Measurements from ENCODE around the gene PGAM2.

PGAM2 gene

DNA sequence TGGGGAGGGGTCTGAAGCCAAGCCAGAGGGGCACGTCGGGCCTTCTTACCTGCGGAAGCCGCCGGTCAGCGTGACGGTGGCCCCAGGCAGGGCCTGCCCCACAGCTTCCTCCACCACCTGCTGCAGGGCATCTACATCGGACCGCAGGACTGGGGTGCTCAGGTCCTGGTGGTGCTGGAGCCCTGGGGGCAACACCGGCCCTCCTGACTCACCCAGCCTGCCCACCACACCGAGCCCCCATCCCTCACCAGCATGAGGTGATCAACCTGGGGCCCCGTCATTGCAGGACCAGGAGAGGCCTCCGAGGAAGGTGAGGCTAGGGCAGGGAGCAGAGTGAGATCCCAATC is 9.0 kb upstream of the PGAM2 start:
- no peak for TF ChIP-seq POLR2AphosphoS5 (IDR thresholded peaks at IDR 0.05; ENCODE audit: low read depth, low read length)

DNA sequence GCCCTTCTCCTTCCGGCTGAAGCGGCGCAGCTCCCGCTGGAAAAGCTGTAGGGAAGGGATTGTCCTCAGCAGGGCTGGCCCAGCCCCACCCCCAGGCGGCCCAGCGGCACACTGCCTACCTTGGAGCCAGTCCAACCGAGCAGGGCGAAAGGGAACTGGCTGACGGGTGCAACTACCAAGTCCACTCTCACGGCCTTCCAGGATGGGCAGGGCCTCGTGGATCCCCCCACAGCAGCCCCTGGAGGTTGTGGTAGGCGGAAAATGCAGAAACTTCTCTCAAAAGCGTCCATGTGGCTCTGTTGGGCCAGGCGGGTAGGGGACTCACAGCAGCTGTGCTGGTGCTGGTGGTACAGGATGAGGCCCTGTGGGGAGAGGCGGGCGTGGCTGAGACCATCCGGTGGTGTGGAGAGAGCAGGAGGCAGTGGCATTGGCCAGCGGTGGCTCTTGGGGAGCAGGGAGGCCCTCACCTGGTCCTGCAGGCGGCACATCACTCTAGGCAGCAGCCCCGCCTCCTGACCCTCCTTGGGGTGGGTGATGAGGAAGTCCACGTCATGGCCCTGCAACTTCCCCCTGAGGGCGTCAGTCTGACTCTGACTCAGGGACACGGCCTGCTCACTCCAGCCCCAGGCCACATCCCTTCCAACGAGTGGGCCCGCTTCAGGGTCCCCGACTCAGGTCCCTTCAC is 8.4 kb upstream of the PGAM2 start:
- TF ChIP-seq TAF1 (IDR thresholded peaks at IDR 0.05; ENCODE audit: borderline replicate concordance, insufficient read depth, low read length) (no peak), POLR2AphosphoS5 (IDR thresholded peaks at IDR 0.05; ENCODE audit: low read depth, low read length) (no peak), SIN3A (IDR thresholded peaks at IDR 0.05; ENCODE audit: borderline replicate concordance, insufficient read depth, low read length) (no peak), FOXP2 (optimal IDR thresholded peaks at IDR 0.05; ENCODE audit: borderline replicate concordance, extremely low read depth, extremely low read length, insufficient read depth) (no peak)
- TF ChIP-seq, protein P1, sequence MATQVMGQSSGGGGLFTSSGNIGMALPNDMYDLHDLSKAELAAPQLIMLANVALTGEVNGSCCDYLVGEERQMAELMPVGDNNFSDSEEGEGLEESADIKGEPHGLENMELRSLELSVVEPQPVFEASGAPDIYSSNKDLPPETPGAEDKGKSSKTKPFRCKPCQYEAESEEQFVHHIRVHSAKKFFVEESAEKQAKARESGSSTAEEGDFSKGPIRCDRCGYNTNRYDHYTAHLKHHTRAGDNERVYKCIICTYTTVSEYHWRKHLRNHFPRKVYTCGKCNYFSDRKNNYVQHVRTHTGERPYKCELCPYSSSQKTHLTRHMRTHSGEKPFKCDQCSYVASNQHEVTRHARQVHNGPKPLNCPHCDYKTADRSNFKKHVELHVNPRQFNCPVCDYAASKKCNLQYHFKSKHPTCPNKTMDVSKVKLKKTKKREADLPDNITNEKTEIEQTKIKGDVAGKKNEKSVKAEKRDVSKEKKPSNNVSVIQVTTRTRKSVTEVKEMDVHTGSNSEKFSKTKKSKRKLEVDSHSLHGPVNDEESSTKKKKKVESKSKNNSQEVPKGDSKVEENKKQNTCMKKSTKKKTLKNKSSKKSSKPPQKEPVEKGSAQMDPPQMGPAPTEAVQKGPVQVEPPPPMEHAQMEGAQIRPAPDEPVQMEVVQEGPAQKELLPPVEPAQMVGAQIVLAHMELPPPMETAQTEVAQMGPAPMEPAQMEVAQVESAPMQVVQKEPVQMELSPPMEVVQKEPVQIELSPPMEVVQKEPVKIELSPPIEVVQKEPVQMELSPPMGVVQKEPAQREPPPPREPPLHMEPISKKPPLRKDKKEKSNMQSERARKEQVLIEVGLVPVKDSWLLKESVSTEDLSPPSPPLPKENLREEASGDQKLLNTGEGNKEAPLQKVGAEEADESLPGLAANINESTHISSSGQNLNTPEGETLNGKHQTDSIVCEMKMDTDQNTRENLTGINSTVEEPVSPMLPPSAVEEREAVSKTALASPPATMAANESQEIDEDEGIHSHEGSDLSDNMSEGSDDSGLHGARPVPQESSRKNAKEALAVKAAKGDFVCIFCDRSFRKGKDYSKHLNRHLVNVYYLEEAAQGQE (IDR thresholded peaks at IDR 0.05; ENCODE audit: insufficient read depth in 1 of 2, low read depth in 2 of 2, low read length in 2 of 2) = no peak

DNA sequence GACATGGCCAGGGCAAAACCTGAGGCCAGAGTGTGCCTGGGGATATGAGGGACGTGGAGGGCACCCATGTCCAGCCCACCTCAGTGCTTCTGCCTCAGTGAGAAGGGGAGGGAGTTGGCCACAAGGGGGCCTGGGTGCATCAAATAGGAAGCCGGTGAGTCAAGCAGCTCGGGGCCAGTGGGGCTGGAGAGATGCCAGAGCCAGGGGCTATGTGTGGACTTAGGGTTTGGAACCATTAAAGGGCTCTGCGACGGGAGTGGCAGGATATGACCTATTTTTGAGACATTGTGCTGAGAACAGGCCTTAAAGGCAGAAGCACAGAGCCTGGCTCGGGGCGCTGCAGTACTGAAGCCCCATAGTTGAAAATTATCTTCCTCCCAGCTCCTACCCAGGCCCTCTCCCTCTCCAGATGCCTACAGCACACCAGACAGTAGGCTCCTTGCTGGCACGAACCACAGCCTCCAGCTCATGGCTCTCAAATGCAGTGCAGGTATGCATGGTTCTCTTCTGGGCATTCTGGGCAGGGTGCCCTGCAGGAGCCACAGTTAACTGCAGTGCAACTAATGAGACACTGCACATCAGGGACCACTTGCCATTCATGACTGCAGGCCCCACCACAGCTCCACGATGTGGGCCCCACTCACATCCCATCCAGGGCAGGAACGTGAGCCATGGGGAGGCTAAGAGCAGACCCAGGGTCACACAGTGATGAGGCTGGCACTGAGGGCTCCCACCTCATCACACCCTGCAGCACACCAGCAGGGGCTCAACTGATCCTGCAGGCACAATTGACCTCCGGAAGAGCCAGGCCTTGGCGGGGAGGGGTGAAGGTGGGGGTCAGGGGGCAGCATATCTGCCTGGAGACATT is 7.2 kb upstream of the PGAM2 start:
- TF ChIP-seq, protein P1 (IDR thresholded peaks at IDR 0.05; ENCODE audit: insufficient read depth in 1 of 2, low read depth in 2 of 2, low read length in 2 of 2) = no peak
- TF ChIP-seq FOXP2 (optimal IDR thresholded peaks at IDR 0.05; ENCODE audit: borderline replicate concordance, extremely low read depth, extremely low read length, insufficient read depth) = peak; percentile 41
- no peak for TF ChIP-seq SIN3A (IDR thresholded peaks at IDR 0.05; ENCODE audit: borderline replicate concordance, insufficient read depth, low read length)
- TF ChIP-seq TAF1 (IDR thresholded peaks at IDR 0.05; ENCODE audit: borderline replicate concordance, insufficient read depth, low read length) = no peak
- TF ChIP-seq POLR2AphosphoS5 (IDR thresholded peaks at IDR 0.05; ENCODE audit: low read depth, low read length) = no peak

- TF ChIP-seq FOXP2 (optimal IDR thresholded peaks at IDR 0.05; ENCODE audit: borderline replicate concordance, extremely low read depth, extremely low read length, insufficient read depth) = no peak
- no peak for TF ChIP-seq TAF1 (IDR thresholded peaks at IDR 0.05; ENCODE audit: borderline replicate concordance, insufficient read depth, low read length)
- TF ChIP-seq, protein P1 (IDR thresholded peaks at IDR 0.05; ENCODE audit: insufficient read depth in 1 of 2, low read depth in 2 of 2, low read length in 2 of 2) = no peak
- no peak for TF ChIP-seq POLR2AphosphoS5 (IDR thresholded peaks at IDR 0.05; ENCODE audit: low read depth, low read length)
- no peak for TF ChIP-seq SIN3A (IDR thresholded peaks at IDR 0.05; ENCODE audit: borderline replicate concordance, insufficient read depth, low read length)
These were observed 6.5 kb upstream of the PGAM2 start for GRCh38 chr7:44071726-44072363.

DNA sequence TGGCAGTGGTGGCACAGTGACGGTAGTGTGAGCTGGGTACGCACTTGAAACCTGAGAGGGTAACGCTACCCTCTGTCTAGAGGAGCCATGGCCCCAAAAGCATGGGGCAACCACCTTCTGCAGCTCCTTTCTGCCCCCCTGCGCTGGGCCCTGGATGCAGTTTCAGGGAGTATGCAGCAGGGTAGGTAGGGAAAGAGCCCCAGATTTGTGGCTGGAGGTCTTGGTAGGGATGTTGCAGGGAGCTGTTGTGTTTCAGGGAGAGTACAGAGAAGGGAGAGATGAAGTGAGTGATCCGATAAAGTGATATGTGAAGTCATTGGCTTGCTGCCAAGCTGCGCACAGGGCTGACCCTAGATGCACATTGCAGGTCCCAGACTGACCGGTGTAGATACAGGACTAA is 2.7 kb upstream of the PGAM2 start:
- TF ChIP-seq POLR2AphosphoS5 (IDR thresholded peaks at IDR 0.05; ENCODE audit: low read depth, low read length) (no peak), TAF1 (IDR thresholded peaks at IDR 0.05; ENCODE audit: borderline replicate concordance, insufficient read depth, low read length) (no peak), SIN3A (IDR thresholded peaks at IDR 0.05; ENCODE audit: borderline replicate concordance, insufficient read depth, low read length) (no peak), FOXP2 (optimal IDR thresholded peaks at IDR 0.05; ENCODE audit: borderline replicate concordance, extremely low read depth, extremely low read length, insufficient read depth) (no peak)
- TF ChIP-seq, protein P1 (IDR thresholded peaks at IDR 0.05; ENCODE audit: insufficient read depth in 1 of 2, low read depth in 2 of 2, low read length in 2 of 2) = no peak

Data from PFSK-1 (cell line).